ENCODE results near the gene SASH1.

Gene SASH1

GRCh38 chr6:148440016-148440415 is 97.4 kb downstream of the SASH1 start:
- DNase-seq, result no peak

GRCh38 chr6:148440877-148441453 is 98.3 kb downstream of the SASH1 start:
- no peak for DNase-seq

DNA sequence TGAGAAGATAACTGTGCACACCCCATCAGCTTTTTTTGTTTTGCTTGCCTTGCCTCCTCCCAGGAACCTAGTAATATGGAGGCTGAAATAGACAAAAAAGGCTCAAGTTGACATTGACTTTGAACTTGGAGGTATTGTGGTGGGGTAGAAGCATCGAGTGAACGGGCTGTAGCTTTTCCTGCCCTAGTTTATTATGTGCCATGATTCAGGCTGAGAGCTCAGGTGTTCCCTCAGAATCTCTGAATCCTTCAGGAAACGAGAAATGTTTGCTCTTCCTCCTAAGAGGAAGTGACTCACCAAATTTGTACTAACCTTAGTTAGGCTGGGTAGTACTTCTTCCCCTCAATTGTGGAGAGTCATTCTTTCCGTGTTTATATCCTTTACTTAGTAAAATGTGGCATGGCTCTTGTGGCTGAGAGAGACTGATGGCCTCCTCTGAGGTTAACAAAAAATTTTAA is 98.8 kb downstream of the SASH1 start:
- no peak for DNase-seq

DNA sequence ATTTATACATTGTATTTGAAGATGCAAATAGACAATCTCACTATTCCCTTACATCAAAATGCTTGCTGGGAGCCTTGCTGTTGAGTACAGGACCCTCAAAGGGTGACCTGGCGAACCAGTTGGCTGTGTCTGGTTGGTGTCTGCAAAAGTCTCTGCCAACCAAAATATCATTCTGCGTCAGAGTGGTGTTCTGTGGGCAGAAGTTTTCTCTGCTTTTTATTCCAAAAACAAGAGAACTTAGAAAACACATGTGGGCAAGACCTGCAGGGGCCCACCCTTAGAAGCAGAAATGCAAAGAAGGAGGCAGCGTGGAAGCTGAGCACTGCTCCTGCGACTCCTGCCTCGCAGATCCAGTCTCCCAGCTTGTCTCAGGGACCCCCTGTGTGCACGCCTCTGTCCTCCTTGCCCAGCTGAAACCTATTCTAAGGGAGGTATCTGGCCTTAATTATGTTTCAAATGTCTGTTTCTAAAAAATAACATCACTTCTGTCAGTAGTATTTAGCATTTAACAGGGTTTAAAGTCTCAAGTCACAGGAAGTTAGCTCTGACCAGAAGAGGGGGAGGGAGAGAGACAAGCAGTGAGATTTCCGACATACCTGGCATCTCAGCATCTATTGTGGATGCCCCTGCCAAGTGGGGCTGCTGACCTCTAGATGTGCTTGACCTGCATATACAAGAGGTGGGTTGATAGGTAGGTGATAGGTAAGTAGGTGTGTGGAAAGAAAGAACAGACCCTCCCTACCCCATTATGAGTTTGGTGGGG is 101.3 kb downstream of the SASH1 start:
- no peak for DNase-seq

DNA sequence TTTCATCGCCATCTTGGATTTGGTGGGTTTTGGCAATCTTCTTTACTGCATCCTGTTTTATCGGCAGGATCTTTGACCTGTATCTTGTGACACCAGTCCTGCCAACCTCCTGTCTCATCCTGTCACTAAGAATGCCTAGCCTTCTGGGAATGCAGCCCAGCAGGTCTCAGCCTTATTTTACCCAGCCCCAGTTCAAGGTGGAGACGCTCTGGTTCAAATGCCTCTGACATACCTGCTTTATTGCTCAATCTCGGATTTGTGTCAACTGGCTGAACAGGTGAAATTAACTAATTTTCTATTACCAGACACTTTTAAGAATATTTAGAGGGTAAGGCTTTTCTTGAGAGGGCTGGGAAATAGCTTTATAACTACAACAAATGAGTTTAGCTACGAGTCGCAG is 102.5 kb downstream of the SASH1 start:
- DNase-seq, result no peak

DNA sequence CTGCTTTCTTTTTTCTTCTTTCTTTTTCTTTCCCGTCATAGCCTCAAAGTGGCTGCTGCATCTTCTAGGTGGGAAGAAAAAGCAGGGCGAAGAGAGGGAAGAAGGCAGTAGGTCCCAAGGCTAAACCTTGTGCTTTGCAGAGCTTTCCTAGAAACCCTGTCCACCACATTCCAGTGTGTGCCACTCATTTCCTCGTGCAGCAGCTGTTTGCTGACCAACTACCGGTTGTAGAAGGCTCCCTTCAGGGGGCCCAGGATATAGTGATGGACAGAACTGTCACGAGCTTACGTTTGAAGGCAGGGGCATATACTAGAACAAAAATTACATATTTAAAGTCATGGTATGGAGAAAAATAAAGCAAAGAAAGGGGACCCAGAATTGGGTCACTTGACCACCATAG is 103.0 kb downstream of the SASH1 start:
- no peak for DNase-seq

DNA sequence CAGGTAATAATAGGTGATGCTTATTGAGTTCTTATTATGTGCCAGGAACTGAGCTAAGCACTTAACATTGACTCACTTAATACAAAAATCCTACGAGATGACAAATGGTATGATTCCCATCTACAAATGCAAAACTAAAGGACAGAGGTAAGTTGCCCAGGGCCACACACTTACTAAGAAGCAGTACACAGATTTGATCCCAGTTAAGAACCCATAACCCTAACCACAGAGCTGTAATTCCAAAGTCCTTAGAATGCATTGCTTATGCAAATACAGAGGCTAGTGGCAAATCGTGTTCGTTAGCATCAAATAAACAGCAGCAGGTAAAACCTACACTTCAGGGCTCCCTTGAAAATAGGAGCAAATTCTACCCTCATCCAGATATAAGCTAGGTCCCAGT is 104.0 kb downstream of the SASH1 start:
- DNase-seq, result no peak

GRCh38 chr6:148447521-148448230 is 105.0 kb downstream of the SASH1 start:
- no peak for DNase-seq

GRCh38 chr6:148448369-148449012 is 105.9 kb downstream of the SASH1 start:
- DNase-seq, result no peak

DNA sequence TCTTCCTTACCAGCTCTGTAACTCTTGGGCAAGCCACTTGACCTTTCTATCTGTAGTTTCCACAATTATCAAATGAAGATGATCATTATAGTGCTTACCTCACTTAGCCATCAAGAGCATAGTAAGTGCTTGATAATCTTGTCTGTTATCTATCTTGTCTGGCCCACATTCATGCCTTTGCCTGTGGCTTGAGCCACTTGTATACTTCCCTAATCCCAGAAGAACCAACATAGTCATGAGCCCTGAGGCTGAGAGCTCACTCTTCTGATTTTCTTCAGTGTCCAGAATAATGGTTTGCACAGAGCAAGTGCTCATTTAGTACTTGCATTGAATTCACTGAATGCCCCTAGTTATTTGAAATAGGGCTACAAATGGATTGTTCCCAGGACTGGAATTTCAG is 108.2 kb downstream of the SASH1 start:
- DNase-seq, result no peak

DNA sequence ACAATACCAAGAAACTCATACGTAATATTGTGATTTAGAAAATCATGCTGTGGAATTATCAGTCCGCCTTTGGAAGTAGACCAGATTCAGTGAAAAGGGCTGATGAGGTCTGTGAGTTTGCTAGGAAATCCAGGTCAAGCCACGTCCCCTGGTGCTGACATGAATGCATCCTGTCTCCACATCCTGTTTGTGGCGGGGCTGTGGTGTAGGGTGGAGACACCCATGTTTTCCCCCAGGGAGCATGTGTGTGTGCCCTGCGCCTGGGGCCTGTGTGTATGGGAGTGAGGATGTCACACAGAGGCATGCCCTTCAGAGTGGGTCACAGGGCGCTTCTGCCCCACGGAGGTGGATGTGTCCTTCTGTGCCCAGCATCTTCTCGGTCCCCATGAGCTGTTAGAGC is 109.1 kb downstream of the SASH1 start:
- DNase-seq, result no peak

DNA sequence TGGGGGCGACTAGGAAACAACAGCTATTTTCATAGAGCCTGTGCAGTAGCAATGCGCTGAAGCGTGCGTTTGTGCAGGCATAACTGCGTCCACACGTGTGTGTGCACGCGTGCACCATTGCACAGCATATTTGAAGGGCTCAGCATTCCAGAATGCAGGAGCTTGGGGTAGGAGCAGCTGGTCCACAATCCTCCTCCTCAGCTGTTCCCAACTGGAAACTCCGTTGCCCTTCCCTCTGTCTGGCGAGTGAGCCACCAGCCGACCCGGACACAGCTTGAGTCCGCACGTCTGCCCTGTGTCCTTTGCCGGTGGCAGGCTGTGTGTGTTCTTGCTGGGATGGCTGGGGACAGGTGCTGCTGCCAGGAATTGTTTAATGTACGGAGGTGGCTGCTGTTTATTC is 110.2 kb downstream of the SASH1 start:
- no peak for DNase-seq

DNA sequence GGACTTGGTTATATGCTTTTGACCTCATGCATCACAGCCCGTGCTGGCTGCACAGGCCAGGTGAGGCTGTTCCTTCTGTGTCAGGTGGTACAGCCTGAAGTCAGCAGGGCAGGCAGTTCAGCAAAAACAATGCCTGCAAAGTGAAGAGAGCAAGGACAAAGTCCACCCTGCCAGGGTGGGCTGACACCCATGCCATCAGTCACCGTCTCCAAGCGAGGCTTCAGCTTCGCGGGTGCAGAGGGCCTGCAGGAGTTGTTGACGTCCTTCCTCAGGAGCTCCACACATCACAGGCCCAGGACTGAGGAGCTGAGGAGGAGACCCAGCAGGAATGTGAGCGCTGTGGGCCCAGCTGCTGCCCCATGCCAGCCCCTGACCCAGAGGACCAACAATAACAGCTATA is 111.3 kb downstream of the SASH1 start:
- DNase-seq, result no peak

DNA sequence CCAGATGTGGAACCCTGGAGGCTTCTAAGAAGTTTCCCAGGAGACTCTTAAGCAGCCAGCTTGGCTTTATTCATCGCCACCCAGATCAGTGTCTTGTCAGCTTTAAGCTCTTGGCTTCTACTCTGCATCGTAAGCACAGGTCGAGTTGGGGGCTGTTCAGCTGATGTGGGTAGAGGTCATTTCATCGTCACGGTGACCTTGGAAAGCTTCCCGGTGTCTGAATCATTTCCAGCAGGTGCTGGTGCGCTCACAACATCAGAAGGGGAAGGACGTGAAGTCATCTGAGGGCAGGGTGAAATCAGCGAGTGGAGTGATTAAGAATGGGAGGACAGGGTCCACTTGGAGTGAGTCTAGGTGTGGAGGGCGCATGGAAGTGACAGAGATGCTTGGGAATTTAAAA is 112.6 kb downstream of the SASH1 start:
- no peak for DNase-seq

GRCh38 chr6:148455674-148456558 is 113.3 kb downstream of the SASH1 start:
- DNase-seq, result no peak

DNA sequence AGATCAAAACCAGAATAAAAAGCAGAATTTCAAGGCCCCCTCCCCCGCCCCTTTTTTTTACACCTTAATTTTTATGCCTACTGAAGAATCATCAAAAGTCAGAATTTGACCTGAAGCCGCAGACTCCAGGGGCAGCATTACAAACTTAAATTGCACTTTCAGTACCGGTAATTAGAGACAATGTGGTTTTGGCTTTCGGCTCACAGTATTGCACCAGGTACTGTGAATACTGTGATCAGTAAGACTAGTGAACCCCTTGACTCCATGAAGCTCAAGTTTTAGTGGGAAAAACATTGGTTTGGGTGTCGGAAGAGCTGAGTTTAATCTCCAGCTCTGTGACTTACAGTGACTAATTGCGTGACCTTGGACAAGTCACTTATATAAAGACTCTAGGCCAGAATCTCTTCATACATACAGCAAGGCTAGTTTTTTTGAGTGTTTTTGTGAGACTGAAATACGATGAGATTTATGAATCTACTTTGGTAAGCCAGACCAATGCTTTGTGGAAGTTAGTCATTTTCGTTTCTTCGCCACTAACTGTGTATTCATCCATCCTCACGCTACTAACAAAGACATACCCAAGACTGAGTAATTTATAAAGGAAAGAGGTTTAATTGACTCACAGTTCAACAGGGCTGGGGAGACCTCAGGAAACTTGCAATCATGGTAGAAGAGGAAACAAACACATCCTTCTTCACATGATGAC is 114.7 kb downstream of the SASH1 start:
- DNase-seq, result no peak

- no peak for DNase-seq
These were observed 115.2 kb downstream of the SASH1 start for GRCh38 chr6:148457843-148458159.

GRCh38 chr6:148459238-148459637 is 116.6 kb downstream of the SASH1 start:
- DNase-seq, result no peak

DNA sequence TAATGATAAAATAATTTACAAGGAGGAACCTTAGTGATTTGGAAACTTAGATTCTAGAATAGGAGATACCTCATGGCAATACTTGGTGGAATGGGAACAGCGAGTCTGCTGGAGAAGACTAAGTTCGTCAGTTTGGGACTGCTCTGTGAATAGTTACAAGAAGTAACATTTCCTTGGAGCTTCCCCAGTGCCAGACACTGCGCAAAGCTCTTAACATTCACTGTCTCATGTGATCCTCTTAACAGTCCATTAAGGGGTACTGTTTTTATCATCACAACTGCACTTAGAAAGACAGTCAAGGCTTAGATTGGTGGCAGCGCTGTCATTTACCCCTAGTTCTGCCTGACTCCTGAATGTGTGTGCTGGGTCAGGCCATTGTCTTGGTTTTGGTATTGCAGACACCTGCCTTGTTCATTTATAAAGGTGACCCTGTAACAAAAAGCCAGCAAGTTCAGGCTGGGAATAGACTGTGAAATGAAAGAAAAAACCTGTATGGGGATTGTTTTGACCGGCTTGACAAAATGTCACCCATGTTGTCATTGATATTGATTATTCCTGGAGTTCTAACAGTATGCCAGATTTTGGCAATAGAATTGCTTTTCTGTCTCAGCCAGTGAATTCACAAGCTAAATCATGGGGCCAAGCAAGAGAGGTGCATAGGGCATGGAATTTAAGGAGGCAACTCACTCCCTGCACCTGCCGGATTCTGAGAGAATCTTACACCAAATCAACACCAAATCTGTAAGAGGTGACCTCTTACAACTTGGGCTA is 118.4 kb downstream of the SASH1 start:
- no peak for DNase-seq

DNA sequence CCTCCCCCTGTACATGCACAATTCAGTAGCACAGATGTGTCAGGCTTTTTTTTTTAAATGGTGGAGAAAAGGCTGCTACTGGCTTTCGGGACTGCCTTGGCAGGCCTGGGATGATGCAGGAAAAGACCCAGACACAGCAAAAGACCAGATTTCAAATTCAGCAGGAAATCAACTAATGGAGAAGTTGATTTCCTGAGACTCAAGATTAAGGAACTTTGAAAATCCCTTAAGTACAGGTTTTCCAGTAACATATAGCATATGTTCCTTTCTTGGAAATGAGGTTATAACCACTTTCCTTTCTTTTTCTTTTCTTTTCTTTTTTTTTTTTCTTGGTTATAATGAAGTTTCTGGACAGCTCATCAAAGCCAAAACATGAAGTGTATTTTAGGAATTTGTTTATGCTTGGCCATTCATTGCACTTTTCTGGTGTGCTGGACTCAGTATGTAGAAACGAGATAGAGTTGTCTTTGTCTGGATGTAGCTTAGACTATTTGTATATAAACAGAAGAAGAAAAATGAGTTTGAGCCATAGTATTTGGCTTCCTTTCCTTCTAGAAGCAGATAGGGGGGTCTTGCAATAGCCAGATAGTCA is 119.4 kb downstream of the SASH1 start:
- no peak for DNase-seq

DNA sequence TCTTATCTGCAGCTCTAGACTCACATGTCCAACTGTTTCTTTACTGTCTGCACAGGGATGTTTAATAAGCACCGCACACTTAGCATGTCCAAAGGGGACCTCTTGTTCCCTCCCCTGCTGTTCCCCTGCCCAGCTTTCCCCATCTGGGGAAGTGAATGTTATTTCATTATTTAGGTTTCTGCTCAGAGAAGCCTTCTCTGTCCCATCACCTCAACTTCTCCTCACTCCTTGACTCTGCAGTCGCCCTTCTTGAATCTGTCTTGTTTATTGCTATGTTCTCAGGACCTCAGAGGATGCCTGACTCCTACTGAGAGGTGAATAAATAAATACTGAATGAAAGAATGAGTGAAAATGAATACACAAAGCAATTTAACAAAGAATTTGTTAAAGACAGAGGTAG is 121.0 kb downstream of the SASH1 start:
- no peak for DNase-seq
